Measurements from ENCODE around the gene CNTNAP2. TPM values are rescaled to one million over a fixed set of nuclear protein-coding genes. Genes with fewer than 3 reads are reported as not detected.

CNTNAP2 gene
- total RNA-seq, 4 donors from 2014 or later, result 0.42 TPM; not detected in 3

DNA sequence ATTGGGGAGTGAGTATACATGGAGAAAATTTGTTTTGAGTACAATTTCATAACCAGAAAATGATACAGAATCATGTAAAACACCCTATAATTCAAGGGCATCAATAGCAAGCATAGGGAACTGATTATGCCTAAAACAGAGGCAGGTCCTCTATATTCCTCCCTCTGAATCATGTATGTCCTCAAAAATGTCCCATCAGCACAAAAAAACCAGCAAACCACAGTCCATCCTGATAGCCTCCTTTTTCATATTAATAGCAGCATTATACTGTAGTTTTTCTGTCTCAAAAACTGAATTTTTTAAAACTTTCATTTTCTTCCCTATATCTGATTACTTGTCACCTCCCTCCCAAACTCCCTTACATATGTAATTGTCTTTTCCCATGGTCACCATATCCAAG is 1057.3 kb downstream of the CNTNAP2 start:
- no peak for DNase-seq (ENCODE audit: low spot score in 2 of 2)
- Histone ChIP-seq H3K4me1 (no peaks in the 10 kb centered on the region), H3K9me3 (no peaks in the 10 kb centered on the region), H3K27ac (no peak overlapping the region), H3K4me3 (no peak overlapping the region), H3K27me3 (no peaks in the 10 kb centered on the region), H3K36me3 (no peaks in the 10 kb centered on the region)
- TF ChIP-seq, protein P1, sequence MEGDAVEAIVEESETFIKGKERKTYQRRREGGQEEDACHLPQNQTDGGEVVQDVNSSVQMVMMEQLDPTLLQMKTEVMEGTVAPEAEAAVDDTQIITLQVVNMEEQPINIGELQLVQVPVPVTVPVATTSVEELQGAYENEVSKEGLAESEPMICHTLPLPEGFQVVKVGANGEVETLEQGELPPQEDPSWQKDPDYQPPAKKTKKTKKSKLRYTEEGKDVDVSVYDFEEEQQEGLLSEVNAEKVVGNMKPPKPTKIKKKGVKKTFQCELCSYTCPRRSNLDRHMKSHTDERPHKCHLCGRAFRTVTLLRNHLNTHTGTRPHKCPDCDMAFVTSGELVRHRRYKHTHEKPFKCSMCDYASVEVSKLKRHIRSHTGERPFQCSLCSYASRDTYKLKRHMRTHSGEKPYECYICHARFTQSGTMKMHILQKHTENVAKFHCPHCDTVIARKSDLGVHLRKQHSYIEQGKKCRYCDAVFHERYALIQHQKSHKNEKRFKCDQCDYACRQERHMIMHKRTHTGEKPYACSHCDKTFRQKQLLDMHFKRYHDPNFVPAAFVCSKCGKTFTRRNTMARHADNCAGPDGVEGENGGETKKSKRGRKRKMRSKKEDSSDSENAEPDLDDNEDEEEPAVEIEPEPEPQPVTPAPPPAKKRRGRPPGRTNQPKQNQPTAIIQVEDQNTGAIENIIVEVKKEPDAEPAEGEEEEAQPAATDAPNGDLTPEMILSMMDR (IDR thresholded peaks at IDR 0.05), result no peak
- TF ChIP-seq EP300 (IDR thresholded peaks at IDR 0.05) (no peak), POLR2A (IDR thresholded peaks at IDR 0.05) (no peak)

DNA sequence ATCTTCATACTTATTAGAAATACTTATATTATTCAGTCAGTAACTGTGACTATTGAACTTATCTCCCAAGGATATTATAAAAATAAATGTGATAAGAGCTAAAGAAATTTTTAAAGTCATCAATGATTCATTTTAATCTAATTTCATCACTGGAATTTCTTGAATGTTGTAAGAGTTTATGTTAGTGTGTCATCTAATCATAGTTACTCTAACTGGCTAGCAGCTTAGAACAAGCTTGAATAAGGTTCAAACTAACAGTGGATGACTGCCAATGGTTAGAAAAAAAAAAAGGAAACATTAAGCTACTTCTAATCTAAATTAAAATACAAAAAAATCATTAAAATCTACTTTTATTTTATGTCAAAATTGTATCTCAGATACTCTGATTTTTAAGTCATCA is 1066.3 kb downstream of the CNTNAP2 start:
- Histone ChIP-seq H3K27me3 (no peaks in the 10 kb centered on the region), H3K9me3 (no peaks in the 10 kb centered on the region), H3K4me1 (no peaks in the 10 kb centered on the region), H3K4me3 (no peak overlapping the region), H3K36me3 (no peaks in the 10 kb centered on the region), H3K27ac (no peak overlapping the region)
- TF ChIP-seq, protein P1 (IDR thresholded peaks at IDR 0.05), result no peak
- TF ChIP-seq EP300 (IDR thresholded peaks at IDR 0.05), result no peak
- TF ChIP-seq POLR2A (IDR thresholded peaks at IDR 0.05), result no peak
- no peak for DNase-seq (ENCODE audit: low spot score in 2 of 2)

DNA sequence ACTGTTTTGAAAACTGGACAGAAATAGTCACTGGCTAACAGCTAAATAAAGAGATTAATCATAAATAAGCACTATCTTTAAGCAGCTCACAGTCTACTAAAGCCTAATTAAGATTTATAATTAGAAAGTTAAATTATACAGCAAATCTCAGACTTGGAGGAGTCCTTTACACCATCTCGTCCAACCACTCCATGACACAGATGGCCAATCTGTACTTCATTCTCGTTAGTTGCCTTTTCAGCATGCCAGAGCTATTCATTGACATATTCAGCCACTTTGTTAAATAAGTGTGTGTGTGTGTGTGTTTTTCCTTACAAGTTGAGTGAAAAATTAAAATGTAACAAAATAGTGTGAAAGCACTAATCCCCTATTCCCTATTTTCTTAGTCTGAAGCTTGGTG is 1066.7 kb downstream of the CNTNAP2 start:
- H3K9me3 ChIP-seq, result no peaks in the 10 kb centered on the region
- no peak overlapping the region for H3K27ac ChIP-seq
- no peak for DNase-seq (ENCODE audit: low spot score in 2 of 2)
- 78 to 85% methylated on average over 2 of the region's 2 CpGs for WGBS, 2 donors
- H3K4me3 ChIP-seq, result no peak overlapping the region
- H3K27me3 ChIP-seq, result no peaks in the 10 kb centered on the region
- no peaks in the 10 kb centered on the region for H3K36me3 ChIP-seq
- no peaks in the 10 kb centered on the region for H3K4me1 ChIP-seq
- TF ChIP-seq EP300 (IDR thresholded peaks at IDR 0.05), result no peak

DNA sequence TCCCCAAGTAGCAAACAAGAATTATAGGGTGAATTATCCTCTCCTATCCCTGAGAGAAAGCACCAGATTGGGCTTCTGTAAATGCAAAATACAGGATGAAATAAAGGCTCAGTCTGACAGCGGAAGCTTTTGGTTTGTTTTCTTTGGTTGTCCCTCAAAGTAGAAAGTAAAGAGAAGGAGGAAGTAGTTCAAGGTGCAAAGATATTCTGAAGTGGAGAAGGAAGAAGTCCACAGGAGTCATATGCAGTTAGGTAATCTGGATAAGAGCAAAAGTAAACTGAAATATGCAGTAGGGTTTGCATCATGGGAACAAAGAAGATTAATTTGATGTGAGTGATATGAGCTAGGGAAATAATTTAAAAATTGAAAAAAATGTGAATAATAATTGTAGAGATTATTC is 1071.9 kb downstream of the CNTNAP2 start:
- no peak for TF ChIP-seq EP300 (IDR thresholded peaks at IDR 0.05)
- no peak for TF ChIP-seq POLR2A (IDR thresholded peaks at IDR 0.05)
- TF ChIP-seq, protein P1 (IDR thresholded peaks at IDR 0.05), result no peak
- Histone ChIP-seq H3K9me3 (no peaks in the 10 kb centered on the region), H3K27ac (no peak overlapping the region), H3K4me3 (no peak overlapping the region), H3K27me3 (no peaks in the 10 kb centered on the region), H3K4me1 (no peaks in the 10 kb centered on the region), H3K36me3 (no peaks in the 10 kb centered on the region)
- WGBS, 2 donors, result 68 to 88% methylated on average over 1 of the region's 1 CpG
- DNase-seq (ENCODE audit: low spot score in 2 of 2), result no peak

DNA sequence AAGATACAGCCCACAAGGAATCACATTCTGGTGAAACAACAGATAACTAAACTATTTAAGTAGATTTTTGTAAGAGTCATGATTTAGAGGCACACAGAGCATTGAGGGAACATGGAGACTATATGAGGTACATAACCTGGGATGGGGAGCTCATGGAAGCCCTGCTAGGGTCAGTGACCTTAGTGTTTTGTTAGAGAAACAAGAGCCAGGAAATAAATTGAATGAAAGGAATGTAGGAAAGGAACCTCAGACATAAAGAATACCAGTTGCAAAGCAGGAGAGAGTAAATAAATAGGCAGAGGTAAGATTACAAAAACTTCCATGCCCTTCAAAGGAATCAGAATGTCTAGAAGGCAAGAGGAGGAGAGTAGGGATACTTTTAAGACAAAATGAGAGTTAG is 1076.9 kb downstream of the CNTNAP2 start:
- Histone ChIP-seq H3K27me3 (no peaks in the 10 kb centered on the region), H3K27ac (no peak overlapping the region), H3K4me3 (no peak overlapping the region), H3K36me3 (no peaks in the 10 kb centered on the region), H3K9me3 (no peaks in the 10 kb centered on the region), H3K4me1 (no peaks in the 10 kb centered on the region)
- TF ChIP-seq EP300 (IDR thresholded peaks at IDR 0.05), result no peak
- TF ChIP-seq, protein P1 (IDR thresholded peaks at IDR 0.05), result no peak
- DNase-seq (ENCODE audit: low spot score in 2 of 2), result no peak

DNA sequence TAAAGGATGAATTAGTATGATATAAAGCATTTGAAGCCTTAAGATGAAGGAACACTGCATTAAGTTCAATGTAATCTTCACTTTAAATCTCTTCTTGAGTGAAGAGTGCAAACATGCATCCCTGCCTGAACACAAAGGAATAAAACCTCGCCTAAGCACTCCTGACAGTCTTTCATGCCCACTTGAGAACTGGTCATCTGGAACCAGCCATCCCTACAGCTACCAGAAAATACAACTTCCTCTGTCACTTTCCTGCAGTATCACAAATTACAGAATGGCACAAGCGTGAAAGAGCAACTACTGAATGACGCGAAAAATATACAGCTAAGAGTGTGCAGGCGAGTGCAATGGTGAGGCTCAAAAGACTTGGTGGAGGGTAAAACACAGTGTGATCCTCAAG is 1079.9 kb downstream of the CNTNAP2 start:
- H3K4me1 ChIP-seq, result no peaks in the 10 kb centered on the region
- TF ChIP-seq POLR2A (IDR thresholded peaks at IDR 0.05), result no peak
- no peak for TF ChIP-seq EP300 (IDR thresholded peaks at IDR 0.05)
- TF ChIP-seq, protein P1 (IDR thresholded peaks at IDR 0.05), result no peak
- 94 to 95% methylated on average over 5 of the region's 5 CpGs for WGBS, 2 donors
- H3K27me3 ChIP-seq, result no peaks in the 10 kb centered on the region
- no peaks in the 10 kb centered on the region for H3K36me3 ChIP-seq
- no peaks in the 10 kb centered on the region for H3K9me3 ChIP-seq
- H3K27ac ChIP-seq, result no peak overlapping the region
- no peak overlapping the region for H3K4me3 ChIP-seq
- DNase-seq (ENCODE audit: low spot score in 2 of 2), result no peak

Measured in tibial nerve (tissue), 4 donors.